GM19099 (cell line): Measurements from ENCODE around the gene CDC26.

ENCODE experiments used
- POLR2A ChIP-seq: IDR thresholded peaks from 3 replicates; pipeline ENCODE4 v1.6.1; 2011; ENCODE audit warnings: low read depth; ENCODE audit not compliant: insufficient read length; ENCODE audit errors: extremely low read depth

The CDC26 gene

DNA sequence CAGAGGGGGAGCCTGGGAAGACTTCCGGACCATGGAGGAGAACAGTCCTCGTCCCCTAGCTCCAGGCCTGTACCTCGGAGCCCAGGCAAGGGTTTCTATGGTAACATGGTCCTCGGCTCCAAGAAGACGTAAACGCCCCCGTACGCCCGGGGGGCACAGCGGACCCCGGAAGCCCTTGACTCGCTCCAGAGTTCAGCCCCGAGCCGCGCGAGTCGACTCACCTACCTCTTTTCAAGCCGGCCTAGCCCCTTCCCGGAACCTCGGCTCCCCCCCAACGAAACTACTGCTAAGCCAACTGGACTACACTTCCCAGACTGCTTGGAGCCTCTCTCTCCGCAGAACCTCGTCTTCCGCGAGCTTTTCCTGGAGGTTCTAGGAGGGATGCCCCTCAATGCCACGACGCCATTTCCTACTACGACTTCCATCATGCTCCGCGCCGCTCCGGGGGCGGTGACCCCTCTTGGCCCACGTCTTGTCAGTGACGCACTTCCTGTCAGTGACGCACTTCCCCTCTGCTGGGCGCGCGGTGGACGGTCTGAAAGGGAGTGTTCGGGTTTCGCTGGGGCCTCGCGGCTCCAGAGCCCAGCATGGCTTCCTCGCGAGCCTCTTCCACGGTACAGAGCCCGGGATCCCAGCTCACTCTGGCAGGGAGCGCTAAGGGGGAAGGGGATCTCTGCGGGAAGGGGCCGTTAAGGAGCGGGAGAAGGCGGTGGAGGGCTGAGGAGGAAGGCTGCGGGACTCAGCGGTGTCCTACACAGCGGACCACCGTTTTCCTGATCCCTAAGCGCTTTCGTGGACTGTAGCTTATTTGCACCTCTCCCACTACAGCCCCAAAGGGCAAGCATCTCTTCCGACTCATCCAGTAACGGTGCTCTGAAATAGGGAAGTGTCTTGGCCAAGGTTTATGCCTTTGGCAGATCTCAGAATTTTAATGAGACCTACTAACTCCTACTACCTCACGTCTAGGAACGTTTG lies at the start of gene CDC26, which contains the start of gene PRPF4:
TSS of gene CDC26 (minus strand) at position 416 of the 975 bp plus-strand sequence. CDS start 3,065 bp downstream, outside the sequence.
TSS of gene PRPF4 (plus strand) at position 502 of the 975 bp plus-strand sequence. CDS start at position 588, 86 bp downstream.
- peak; percentile 94 for TF ChIP-seq POLR2A

DNA sequence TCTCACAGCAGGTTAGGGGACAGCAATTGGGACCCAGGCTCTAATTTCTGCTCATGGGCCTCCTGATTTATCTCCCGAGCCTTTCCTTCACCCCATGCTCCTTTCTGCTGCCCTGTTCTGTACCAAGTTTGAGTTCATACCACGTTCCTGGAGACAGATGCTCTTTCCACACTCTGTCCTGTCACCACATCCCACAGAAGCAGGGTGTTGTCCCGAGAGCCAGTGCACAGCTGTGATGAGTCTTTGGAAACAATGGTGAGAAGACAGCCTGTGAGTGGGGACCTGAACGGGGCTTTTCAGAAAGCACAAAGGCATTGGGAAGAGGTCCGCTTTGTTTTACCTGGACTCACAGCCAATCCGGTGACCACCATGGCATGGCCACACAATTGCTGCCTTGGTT lies 47.3 kb upstream of the CDC26 start:
- no peak for TF ChIP-seq POLR2A

DNA sequence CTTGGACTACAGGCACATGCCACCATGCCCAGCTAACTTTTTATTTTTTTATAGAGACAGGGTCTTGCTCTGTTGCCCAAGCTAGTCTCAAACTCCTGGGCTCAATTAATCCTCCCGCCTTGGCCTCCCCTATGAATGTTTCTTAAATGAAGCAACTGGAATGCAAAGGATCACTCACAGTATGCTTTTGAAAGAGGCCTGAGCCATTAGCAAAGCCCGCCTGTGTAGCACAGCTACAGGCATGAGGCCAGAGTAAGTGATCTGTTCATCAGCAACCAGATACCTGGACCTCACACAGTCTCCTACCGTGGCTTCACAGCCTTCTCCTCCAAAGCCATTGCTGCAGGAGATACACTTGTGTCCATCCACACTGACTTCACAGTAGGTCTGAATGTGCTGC lies 44.7 kb upstream of the CDC26 start:
- no peak for TF ChIP-seq POLR2A

DNA sequence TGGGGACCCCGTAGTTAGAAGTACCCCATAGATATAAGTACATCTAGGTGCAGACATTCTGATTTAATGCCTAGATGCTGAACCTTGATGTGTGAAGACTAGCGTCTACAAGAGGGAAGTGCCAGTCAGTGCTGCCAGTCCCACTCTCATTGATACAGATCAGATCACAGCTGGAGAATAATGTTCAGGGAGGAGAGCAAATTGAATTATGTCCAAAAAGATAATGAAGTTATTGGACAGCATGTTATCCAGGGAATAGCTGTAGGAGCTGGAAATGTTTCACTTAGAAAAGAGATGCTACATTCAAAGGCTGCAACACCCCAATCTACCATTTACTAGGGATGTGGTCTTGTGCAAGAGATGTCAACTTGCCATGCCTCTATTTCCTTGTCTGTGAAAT lies 43.7 kb upstream of the CDC26 start:
- no peak for TF ChIP-seq POLR2A

DNA sequence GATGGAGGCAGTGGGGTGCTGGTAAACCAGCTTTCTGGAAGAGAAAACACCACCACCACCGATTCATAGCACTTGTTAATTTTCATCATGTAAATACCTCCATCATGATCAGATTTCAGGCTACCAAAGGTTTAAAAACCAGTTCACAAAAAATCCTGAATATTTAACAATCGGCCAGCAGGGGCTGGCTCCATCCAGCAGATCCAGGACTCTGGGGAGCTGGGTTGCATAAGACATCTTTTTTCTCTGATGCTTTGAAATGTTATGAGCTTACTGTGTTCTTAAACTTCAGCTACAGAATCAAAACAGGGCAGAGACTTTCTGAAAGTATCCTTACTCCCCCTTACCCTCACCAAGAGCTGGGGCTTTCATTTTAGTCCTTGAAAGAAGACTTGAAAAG lies 42.4 kb upstream of the CDC26 start:
- no peak for TF ChIP-seq POLR2A

DNA sequence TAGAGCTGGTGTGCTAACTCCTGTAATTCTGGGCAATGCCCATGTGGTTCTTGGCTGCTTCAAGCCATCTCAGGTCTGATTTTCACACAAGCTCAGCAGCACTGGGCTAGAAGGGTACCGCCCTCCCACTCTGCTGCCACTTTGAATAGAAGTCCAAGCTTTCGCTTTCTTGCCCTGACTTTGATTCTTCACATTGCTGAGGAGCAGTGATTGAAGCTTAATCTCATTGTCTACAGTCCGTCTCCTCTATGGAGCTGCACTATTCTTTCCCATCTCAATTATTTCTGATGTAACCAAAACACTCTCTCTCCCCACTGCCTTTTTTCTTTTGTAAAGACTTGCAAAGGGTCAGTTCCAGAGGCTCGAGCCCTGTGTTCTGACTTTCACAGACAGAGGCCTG lies 40.7 kb upstream of the CDC26 start:
- no peak for TF ChIP-seq POLR2A

DNA sequence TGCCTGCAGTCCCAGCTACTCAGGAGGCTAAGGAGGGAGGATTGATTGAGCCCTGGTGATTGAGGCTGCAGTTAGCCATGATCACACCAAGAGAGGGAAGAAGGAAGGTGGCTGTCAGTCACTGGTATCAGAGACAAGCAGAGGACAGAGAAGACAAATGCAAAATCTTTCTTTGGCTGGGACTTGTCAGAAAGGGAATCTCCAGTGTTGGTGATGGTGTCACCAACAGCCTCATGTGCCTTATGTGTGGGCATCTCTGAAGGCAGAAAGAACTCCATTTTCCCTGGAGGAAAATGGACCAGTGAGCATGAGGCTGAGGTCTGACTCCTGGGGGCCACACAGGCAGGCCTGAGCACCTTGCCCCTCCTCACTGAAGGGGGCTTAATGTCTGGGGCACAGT lies 39.9 kb upstream of the CDC26 start:
- no peak for TF ChIP-seq POLR2A

DNA sequence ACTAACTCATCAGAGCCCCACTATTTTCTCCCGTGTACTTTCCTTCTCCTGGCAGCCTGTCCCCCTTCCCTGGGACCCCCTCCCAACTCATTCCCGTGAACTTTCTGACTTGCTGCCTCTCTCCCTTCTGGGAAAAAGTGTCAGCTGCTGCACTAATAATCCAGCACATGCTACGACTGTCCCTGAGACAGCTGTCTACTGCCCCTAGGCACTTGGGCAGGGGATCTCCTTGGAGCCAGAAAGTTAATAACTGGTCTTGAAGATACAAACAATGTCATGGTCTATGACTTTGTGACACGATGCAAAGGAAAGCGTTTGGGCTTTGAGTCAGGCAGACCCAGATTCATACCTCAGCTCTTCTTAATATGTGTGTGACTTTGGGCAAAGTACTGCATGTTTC lies 37.9 kb upstream of the CDC26 start:
- no peak for TF ChIP-seq POLR2A

DNA sequence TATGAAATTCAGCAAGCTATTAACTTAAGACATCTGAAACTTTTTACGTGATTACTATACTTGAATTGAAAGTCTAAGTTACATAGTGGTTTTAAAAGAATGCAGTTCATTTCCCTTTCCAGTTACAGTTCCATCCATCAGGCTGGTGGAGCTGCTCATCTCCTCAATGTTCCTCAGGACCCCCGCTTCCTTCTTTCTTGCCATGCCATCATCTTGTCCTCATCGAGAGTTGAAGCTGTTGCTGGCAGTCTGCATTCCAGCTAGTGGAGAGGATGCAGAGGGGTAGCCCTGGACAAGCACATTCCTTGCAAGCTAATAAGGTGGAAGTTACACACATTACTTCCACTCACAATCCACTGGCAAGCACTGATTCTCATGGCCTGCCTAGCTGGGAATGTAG lies 36.6 kb upstream of the CDC26 start:
- TF ChIP-seq POLR2A = no peak

DNA sequence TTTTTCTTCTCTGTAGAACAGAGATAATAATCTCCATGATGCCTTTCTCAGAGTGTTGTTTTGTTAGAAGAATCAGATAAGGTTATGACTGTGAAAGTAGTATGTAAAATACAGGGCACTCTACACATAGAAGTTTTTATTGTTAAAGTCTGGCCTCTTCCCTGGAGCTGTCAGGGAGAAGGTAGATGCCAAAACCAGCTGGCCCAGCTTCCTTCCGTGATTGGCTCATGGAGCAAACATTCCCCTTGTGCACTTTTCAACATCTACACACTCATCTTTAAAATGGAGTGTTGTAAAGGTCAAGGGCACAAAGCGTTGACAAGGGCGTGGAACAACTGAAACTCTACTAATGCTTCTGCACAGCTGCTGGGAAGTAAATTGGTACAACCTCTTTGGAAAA lies 35.2 kb upstream of the CDC26 start:
- no peak for TF ChIP-seq POLR2A

DNA sequence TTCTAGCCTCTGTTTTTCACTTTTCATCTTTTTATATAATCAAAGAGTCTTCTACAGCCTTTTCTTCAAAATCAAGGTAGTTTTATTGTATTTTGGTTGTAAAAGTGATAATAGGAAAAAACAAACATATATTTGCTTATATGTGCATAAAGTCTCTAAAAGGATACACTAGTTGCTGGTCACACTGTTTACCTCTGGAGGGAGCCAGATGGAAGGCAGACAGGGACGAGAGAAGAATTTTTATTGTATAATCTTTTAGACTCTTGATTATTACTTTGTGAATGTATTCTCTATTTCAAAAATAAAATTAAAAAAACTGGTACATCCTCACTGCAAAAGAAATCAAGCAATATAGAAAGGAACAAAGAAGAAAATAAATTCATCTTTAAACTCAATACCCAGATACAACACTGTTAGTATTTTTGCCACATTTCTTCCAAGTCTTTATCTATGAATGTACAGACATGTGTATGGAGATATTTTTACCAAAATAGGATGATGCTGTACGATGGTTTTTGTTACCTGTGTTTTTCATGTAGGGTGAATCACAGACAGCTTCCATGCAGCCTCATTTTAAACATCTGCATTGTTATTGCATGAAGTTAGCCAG lies 33.9 kb upstream of the CDC26 start:
- TF ChIP-seq POLR2A = no peak

DNA sequence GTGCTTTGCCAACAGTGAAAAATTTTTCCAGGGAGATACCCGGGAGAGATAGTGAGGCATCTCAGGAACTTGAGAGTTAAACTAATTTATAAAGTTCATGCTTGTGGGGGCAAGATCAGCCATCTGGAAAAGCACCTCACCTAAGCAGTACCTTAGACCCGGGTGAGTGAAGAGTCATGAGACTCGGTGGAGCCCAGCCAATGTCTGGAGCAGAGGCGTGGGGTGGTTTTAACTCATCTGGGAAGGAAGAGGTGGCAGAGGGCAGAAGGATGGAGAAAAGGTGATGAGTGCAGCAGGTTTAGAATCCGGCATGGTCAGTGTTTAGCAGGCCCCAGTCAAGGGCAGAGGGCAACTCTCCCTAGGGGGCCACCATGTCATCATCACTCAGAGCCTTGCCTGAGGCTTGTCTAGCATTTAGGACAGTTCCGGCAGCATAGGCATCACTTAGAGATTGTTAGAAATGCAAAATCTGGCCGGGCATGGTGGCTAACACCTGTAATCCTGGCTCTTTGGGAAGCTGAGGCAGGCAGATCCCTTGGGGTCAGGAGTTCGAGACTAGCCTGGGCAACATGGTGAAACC lies 32.1 kb upstream of the CDC26 start:
- TF ChIP-seq POLR2A = no peak

DNA sequence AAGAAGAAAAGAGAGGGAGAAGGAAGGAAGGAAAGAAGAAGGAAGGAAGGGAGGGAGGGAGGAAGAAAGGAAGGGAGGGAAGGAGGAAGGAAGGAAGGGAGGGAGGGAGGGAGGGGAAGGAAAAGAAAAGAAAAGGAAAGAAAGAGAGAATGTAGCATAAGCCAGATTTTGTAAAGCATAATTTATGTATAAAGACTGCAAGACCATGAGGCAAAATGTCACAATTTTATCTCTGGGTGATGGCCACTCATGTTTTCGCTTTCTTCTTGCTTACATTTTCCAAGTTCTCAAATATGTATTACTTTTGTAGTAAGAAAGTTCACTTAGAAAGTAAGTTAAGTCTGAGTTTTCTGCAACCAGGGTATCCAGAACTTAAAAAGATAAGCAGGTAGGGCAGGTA lies 31.2 kb upstream of the CDC26 start:
- no peak for TF ChIP-seq POLR2A

DNA sequence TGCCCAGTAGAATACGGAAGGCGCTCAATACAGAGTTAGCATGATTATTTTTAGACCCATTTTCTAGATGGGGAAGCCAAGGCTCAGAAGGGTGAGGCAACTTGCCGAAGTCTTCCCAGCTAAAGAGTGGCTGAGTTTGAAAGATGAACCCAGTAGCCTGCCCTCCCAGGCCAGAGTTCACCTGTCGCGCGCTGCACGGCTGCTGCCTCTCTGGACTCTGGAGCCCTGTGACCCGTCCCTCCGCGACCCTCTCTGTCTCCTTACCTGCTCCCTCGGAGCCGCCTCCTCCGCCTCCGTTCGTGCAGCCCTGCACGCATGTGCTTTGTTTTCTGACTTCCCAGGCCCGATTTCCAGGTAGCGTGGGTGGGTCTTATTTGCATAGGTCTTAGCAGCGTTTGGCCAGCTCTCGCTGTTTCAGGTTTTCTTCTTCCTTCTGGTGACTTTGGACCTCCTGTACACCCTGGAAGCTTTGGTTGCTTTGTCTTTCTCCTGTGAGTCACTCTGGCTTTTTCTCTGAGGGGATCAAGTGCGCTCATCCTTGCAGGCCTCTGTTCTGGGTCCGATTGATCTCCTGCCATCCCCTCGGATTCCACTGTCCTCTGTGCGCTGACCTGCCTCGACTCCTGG lies 27.5 kb upstream of the CDC26 start, which contains the start of gene RNF183:
TSS of gene RNF183 (minus strand) at position 585 of the 627 bp plus-strand sequence. CDS start 5,192 bp downstream, outside the sequence.
- no peak for TF ChIP-seq POLR2A

DNA sequence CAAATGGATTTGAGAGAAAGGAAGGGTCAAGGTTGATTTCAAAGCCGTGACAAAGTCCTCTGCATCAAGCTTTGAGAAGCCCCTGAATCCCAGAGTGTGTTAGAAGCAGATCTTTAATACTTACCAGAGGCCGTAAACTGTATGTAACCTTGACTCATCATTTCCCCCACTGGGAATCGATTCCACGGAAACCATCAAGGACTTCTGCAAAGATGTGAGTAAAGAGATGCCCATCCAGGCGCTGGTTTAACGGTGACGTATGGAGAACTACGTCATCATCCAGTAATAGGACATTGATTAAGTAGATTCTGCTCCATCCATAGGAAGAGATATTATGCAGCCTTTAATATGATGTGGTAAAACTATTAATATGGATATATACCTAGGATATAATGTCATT lies 26.2 kb upstream of the CDC26 start:
- TF ChIP-seq POLR2A = no peak
